Endothelial cell of umbilical vein (primary cell): Measurements from ENCODE around the gene DMBX1. TPM values are rescaled to one million over a fixed set of nuclear protein-coding genes. Genes with fewer than 3 reads are reported as not detected.

Source experiments
- BruUV-seq: library from RNA; stranded (reverse); fragments of 400-500 nt; replicated peaks from 2 replicates; lab custom pipeline; 2021; lab: Mats Ljungman, UMichigan
- CTCF ChIA-PET: fragments of 300-600, 350-600 bp; sonication (Branson Sonifier 250); formaldehyde crosslinking; loops from one replicate; lab custom pipeline; 2021; ENCODE audit warnings: antibody characterized with exemption, inconsistent platforms; lab: Charles Lee
- POLR2A ChIA-PET: fragments of 300-600, 350-600 bp; sonication (Branson Sonifier 250); formaldehyde crosslinking; loops from one replicate; lab custom pipeline; 2021; ENCODE audit warnings: antibody characterized with exemption, inconsistent platforms; lab: Charles Lee
- DNase-seq: peaks from one replicate; pipeline ENCODE4 v3.0.0-alpha.2; 2011; ENCODE audit warnings: low read depth, low spot score
- FAIRE-seq: peaks from 2 replicates; lab custom pipeline; 2011; peaks lifted over from hg19 to GRCh38; lab: Jason Lieb, UNC
- H2AFZ ChIP-seq: 2 replicates; pipeline ENCODE4 v1.6.0; 2012; ENCODE audit warnings: low read depth, low read length, control low read depth, inconsistent platforms
- H3K27ac ChIP-seq: 2 replicates; pipeline ENCODE4 v1.5.1; 2011; ENCODE audit warnings: low read depth, mild to moderate bottlenecking, control low read depth, low read length, moderate library complexity; ENCODE audit not compliant: insufficient read depth
- H3K27me3 ChIP-seq, 2 experiments: 2 replicates each; pipeline versions ENCODE4 v1.6.0 to v1.6.1; 2011; ENCODE audit warnings: low read length in 2 of 2, mixed read lengths in 1 of 2; ENCODE audit not compliant: control insufficient read depth in 2 of 2, insufficient read depth in 2 of 2
- H3K36me3 ChIP-seq, 2 experiments: 2 replicates in 1 of 2; 3 replicates in 1 of 2; pipeline ENCODE4 v1.5.1; 2011; ENCODE audit warnings: low read length in 2 of 2, mild to moderate bottlenecking in 1 of 2, moderate library complexity in 1 of 2; ENCODE audit not compliant: control insufficient read depth in 2 of 2, insufficient read depth in 2 of 2; ENCODE audit errors: extremely low read depth in 1 of 2
- H3K4me1 ChIP-seq: 3 replicates; pipeline ENCODE4 v1.5.1; 2011; ENCODE audit warnings: mild to moderate bottlenecking, low read length; ENCODE audit not compliant: control insufficient read depth, insufficient read depth; ENCODE audit errors: extremely low read depth
- H3K4me2 ChIP-seq: 2 replicates; pipeline ENCODE4 v1.6.1; 2011; ENCODE audit warnings: low read length, control low read depth, mixed read lengths; ENCODE audit not compliant: insufficient read depth
- H3K4me3 ChIP-seq, 3 experiments: fragments of 200-600 bp in 1 of 3; sonication (generic), shearing (Covaris generic) in 1 of 3; replicated peaks in 1 of 3; 2 replicates each; pipeline ENCODE4 v1.5.1; 2011 to 2016; ENCODE audit warnings: control low read depth in 3 of 3, low read length in 3 of 3, mild to moderate bottlenecking in 2 of 3, inconsistent platforms in 1 of 3, low read depth in 1 of 3, moderate library complexity in 1 of 3; ENCODE audit not compliant: insufficient read depth in 1 of 3
- H3K79me2 ChIP-seq: 2 replicates; pipeline ENCODE4 v1.6.0; 2012; ENCODE audit warnings: low read length, inconsistent platforms; ENCODE audit not compliant: control insufficient read depth, insufficient read depth
- H3K9ac ChIP-seq: replicated peaks from 2 replicates; pipeline ENCODE3; 2011; ENCODE audit warnings: low read length, control low read depth; ENCODE audit not compliant: insufficient read depth; ENCODE audit errors: extremely low read depth
- H3K9me1 ChIP-seq: replicated peaks from 3 replicates; pipeline ENCODE4 v1.6.0; 2011; ENCODE audit warnings: mild to moderate bottlenecking, low read length; ENCODE audit not compliant: control insufficient read depth, insufficient read depth; ENCODE audit errors: extremely low read depth
- H3K9me3 ChIP-seq: replicated peaks from 2 replicates; pipeline ENCODE4 v1.5.1; 2012; ENCODE audit warnings: low read length, inconsistent platforms; ENCODE audit not compliant: control insufficient read depth, insufficient read depth
- H4K20me1 ChIP-seq: replicated peaks from 2 replicates; pipeline ENCODE3; 2011; ENCODE audit warnings: mild to moderate bottlenecking, low read length; ENCODE audit not compliant: control insufficient read depth, insufficient read depth; ENCODE audit errors: extremely low read depth
- CTCF ChIP-seq, 2 donors: IDR thresholded peaks; 1 replicate in 1 of 2; 2 replicates in 1 of 2; pipeline ENCODE4 v1.5.1; 2011; ENCODE audit warnings: low read length in 2 of 2, mild to moderate bottlenecking in 2 of 2, moderate library complexity in 2 of 2, control low read depth in 1 of 2, inconsistent platforms in 1 of 2, low read depth in 1 of 2; ENCODE audit not compliant: insufficient read depth in 1 of 2; ENCODE audit errors: extremely low read depth in 1 of 2
- EZH2 ChIP-seq: IDR thresholded peaks from 2 replicates; pipeline ENCODE4 v1.6.1; 2012; ENCODE audit warnings: borderline replicate concordance, low read depth, mild to moderate bottlenecking, moderate library complexity, low read length, inconsistent platforms; ENCODE audit not compliant: severe bottlenecking
- FOS ChIP-seq: IDR thresholded peaks from 2 replicates; pipeline ENCODE4 v1.6.1; 2011; ENCODE audit warnings: mild to moderate bottlenecking, low read length, moderate library complexity, borderline replicate concordance; ENCODE audit not compliant: insufficient read depth
- JUN ChIP-seq: IDR thresholded peaks from 2 replicates; pipeline ENCODE4 v1.6.1; 2011; ENCODE audit warnings: borderline replicate concordance, low read depth; ENCODE audit not compliant: insufficient read length, insufficient read depth
- MYC ChIP-seq: IDR thresholded peaks from one replicate; pipeline ENCODE4 v1.6.1; 2011; ENCODE audit warnings: mild to moderate bottlenecking, low read depth, low read length
- POLR2A ChIP-seq: IDR thresholded peaks from 2 replicates; pipeline ENCODE4 v1.6.1; 2012; ENCODE audit warnings: low read depth, mild to moderate bottlenecking, control low read depth, low read length
- POLR2AphosphoS5 ChIP-seq: IDR thresholded peaks from 2 replicates; pipeline ENCODE4 v1.6.1; 2012; ENCODE audit warnings: low read depth, mild to moderate bottlenecking, control low read depth, low read length, moderate library complexity; ENCODE audit not compliant: insufficient read depth
- dilution Hi-C: fragments of 300-500 bp; cut with MboI; formaldehyde crosslinking; loops from one replicate; pipeline ENCODE4 v1.15.0; 2019; ENCODE audit warnings: low sequenced_read_pairs; ENCODE audit not compliant: extremely low pct_ligation_motif_present
- intact Hi-C: fragments of 100-400 bp; cut with micrococcal nuclease; formaldehyde crosslinking; loops from one replicate; pipeline ENCODE4 v1.10.0; 2022
- polyA plus RNA-seq, 4 experiments: library from polyadenylated mRNA; depleted of rRNA in 3 of 4; stranded (reverse) in 3 of 4; unstranded in 1 of 4; fragments of >200 nt; gene quantifications; 2 replicates each; pipeline versions ENCODE4 v1.2.1 to v1.2.3, GENCODE V29; 2011 to 2012; ENCODE audit warnings: missing spikeins in 1 of 4
- total RNA-seq: library from RNA; stranded (reverse); gene quantifications from 2 replicates; pipeline ENCODE4 v1.2.3, GENCODE V29; 2021
- TF ChIP-seq, protein P1 (sequence below): IDR thresholded peaks from 2 replicates; pipeline ENCODE4 v1.6.1; 2011; ENCODE audit not compliant: insufficient read depth, insufficient read length

The DMBX1 gene
- total and polyA plus RNA-seq, 2 donors (not counting 3 experiments of a cell fraction or from before 2014, with no cell fraction given) = not detected

DNA sequence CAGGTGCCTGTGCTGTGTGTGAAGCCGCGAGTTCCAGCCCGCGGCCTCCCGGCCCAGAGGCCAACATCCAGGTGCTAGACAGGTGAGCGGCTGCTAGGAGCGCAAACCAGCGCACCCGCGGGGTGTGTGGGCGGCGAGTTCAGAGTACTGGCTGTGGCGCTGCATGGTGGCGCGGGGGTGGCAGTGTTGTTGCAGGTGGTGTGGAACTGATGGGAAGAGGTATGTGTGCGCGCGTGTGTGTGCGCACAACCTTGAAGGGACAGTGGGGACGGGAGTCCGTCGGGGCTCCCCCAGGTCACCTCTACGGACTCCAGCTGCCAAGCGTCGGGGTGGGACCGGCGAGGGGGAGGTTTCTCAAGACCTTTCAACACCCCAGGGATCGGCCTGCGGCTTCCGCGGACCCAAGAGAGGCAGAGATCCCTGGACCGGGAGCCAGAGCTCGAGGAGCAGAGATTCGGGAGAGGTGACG lies 433 bp upstream of the DMBX1 start:
- Histone ChIP-seq H3K79me2 (no peaks in the 10 kb centered on the region), H3K9ac (no peak overlapping the region), H3K4me1 (no peaks in the 10 kb centered on the region), H3K27ac (no peak overlapping the region), H2AFZ (no peak overlapping the region), H3K9me1 (no peaks in the 10 kb centered on the region), H3K36me3 (no peaks in the 10 kb centered on the region), H3K27me3 (peaks cover 85 to 93% of the 10 kb centered on the region in 2 experiments), H3K9me3 (no peaks in the 10 kb centered on the region), H3K4me3 (no peak overlapping the region), H3K4me2 (no peak overlapping the region), H4K20me1 (no peaks in the 10 kb centered on the region)
- ChIA-PET POLR2A (no interaction called here), CTCF (interaction anchor here (1.5 kb wide), 1 partner anchor 12 kb away, joined by 6 read pairs; no protein-coding TSS in a partner anchor)
- dilution Hi-C loops = no loop called here
- TF ChIP-seq FOS = no peak
- no peak for TF ChIP-seq MYC
- peak; percentile 88 for TF ChIP-seq EZH2
- TF ChIP-seq, protein P1, sequence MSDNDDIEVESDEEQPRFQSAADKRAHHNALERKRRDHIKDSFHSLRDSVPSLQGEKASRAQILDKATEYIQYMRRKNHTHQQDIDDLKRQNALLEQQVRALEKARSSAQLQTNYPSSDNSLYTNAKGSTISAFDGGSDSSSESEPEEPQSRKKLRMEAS = no peak
- FAIRE-seq = no peak
- no peak for DNase-seq
- no TSS peak for BruUV-seq
- intact Hi-C loops = no loop called here

DNA sequence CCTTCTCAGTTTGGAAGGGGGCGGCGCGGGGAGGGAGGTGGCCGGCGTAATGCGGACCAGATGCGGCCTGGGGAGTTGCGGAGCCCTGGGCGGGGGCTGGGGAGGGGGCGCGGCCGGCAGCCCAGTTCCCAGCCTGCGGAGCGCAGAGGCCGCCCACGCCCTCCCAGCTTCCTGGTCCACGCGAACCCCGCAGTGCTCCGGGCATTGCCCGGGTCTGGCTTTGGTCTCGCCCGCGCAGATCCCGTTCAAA lies 695 bp downstream of the DMBX1 start:
- Histone ChIP-seq H3K27me3 (peaks cover 87 to 93% of the 10 kb centered on the region in 2 experiments), H3K9me1 (no peaks in the 10 kb centered on the region), H3K9me3 (no peaks in the 10 kb centered on the region), H3K9ac (no peak overlapping the region), H3K79me2 (no peaks in the 10 kb centered on the region), H4K20me1 (no peaks in the 10 kb centered on the region), H3K36me3 (no peaks in the 10 kb centered on the region), H3K27ac (no peak overlapping the region), H2AFZ (no peak overlapping the region), H3K4me2 (no peak overlapping the region), H3K4me1 (no peaks in the 10 kb centered on the region), H3K4me3 (no peak overlapping the region)
- CTCF ChIA-PET = no interaction called here
- FAIRE-seq (no peak), DNase-seq (no peak)
- intact Hi-C loops = no loop called here
- no peak for TF ChIP-seq CTCF (IDR thresholded peaks at IDR 0.05; ENCODE audit: extremely low read depth in 1 of 2, insufficient read depth in 1 of 2, low read depth in 1 of 2, low read length in 2 of 2)
- TF ChIP-seq POLR2AphosphoS5 = no peak
- TF ChIP-seq EZH2 = no peak
- TF ChIP-seq JUN = no peak
- no peak for TF ChIP-seq MYC
- TF ChIP-seq FOS = no peak
- no peak for TF ChIP-seq POLR2A
- POLR2A ChIA-PET = no interaction called here
- no TSS peak for BruUV-seq
- dilution Hi-C loops = loop anchor here (10.0 kb wide), 1 partner anchor 56 kb away; no protein-coding TSS in a partner anchor
